ENCODE measurements around the gene KCNJ11. TPM values are rescaled to one million over a fixed set of nuclear protein-coding genes. Genes with fewer than 3 reads are reported as not detected.

Gene KCNJ11
- total and polyA plus RNA-seq, 2 of the 13 experiments (the other 11 are each of a cell fraction or from before 2014, with no cell fraction given): 0.38 to 1.6 TPM

DNA sequence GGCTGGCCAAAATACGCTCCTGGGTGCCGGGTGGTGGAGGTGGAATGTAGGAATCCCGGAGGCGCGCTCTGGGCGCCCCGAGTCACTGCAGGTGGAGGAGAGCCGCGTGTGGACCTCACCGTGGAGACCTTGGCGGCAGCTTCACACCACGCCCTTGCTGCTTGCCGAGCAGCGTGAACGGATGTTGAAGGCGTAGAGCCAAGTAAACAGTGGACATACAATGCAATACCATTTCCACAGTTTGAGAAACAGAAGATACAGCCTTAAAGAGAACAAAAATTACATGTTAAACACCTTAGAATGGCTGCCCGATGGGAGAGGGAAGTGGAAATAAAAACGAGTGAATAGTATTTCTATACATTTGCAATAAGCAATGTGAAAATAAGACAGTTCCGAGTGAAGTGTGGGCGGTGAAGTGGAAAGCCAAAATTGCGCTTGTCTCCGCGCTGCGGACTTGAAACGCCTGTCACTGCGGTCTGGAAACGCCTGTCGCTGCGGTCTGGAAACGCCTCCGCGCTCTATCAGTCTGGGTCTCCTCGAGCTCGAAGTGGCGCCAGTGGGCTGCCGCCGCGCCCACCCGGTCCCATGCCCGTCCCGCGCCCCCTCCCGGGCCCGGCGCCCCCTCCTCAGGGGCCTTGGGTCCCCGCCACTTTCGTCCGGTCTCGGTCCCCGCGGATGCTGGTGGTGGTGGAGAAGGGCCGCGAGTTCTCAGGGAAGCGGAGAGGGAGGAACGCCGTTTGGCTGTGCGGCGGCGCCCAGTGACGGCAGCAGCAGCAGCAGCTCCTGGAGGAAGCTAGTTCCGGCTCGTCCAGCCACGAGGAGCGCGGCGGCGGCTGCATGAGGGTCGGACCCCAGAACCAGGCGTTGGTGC lies 35.3 kb downstream of the KCNJ11 start (continued):
- TF ChIP-seq, protein P1, sequence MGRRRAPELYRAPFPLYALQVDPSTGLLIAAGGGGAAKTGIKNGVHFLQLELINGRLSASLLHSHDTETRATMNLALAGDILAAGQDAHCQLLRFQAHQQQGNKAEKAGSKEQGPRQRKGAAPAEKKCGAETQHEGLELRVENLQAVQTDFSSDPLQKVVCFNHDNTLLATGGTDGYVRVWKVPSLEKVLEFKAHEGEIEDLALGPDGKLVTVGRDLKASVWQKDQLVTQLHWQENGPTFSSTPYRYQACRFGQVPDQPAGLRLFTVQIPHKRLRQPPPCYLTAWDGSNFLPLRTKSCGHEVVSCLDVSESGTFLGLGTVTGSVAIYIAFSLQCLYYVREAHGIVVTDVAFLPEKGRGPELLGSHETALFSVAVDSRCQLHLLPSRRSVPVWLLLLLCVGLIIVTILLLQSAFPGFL (CRISPR knock-in tag; IDR thresholded peaks at IDR 0.05): no peak
- TF ChIP-seq ZNF792 (CRISPR knock-in tag; IDR thresholded peaks at IDR 0.05) (peak; percentile 86), ZFP36 (IDR thresholded peaks at IDR 0.05; ENCODE audit: borderline replicate concordance, low read depth, low read length, partially characterized antibody) (no peak), ETV6 (CRISPR knock-in tag; conservative IDR thresholded peaks at IDR 0.05) (peak; percentile 77), FOXP1 (IDR thresholded peaks at IDR 0.05) (no peak), FOXP1 (CRISPR knock-in tag; IDR thresholded peaks at IDR 0.05) (no peak), TGIF2 (CRISPR knock-in tag; IDR thresholded peaks at IDR 0.05) (peak; percentile 64; the same call in 1 of the 2 replicates), SMARCE1 (IDR thresholded peaks at IDR 0.05; ENCODE audit: borderline replicate concordance) (no peak), KDM4B (CRISPR knock-in tag; IDR thresholded peaks at IDR 0.05) (no peak), ZBTB8A (CRISPR knock-in tag; IDR thresholded peaks at IDR 0.05; ENCODE audit: borderline replicate concordance, low read depth) (no peak; the same call in 1 of the 2 replicates), NPAS2 (CRISPR knock-in tag; IDR thresholded peaks at IDR 0.05; ENCODE audit: borderline replicate concordance) (no peak), NBN (conservative IDR thresholded peaks at IDR 0.05) (no peak), ESRRA (CRISPR knock-in tag; IDR thresholded peaks at IDR 0.05; ENCODE audit: low read depth) (0 out of 2 replicates have a peak, but pooled peaks have one; percentile 23), MAFK (conservative IDR thresholded peaks at IDR 0.05 in 1 of 2, IDR thresholded peaks at IDR 0.05 in 1 of 2; ENCODE audit: low read length in 2 of 2) (no peak), REPIN1 (CRISPR knock-in tag; IDR thresholded peaks at IDR 0.05; ENCODE audit: borderline replicate concordance, low read depth) (0 out of 2 replicates have a peak, but pooled peaks have one; percentile 68), PCBP1 (IDR thresholded peaks at IDR 0.05; ENCODE audit: borderline replicate concordance, low read depth, low read length) (no peak), IKZF1 (IDR thresholded peaks at IDR 0.05) (no peak), ZSCAN25 (CRISPR knock-in tag; IDR thresholded peaks at IDR 0.05) (peak; percentile 59; the same call in 1 of the 2 replicates), SCMH1 (CRISPR knock-in tag; IDR thresholded peaks at IDR 0.05; ENCODE audit: borderline replicate concordance) (no peak), ZNF670 (CRISPR knock-in tag; IDR thresholded peaks at IDR 0.05; ENCODE audit: borderline replicate concordance) (peak; percentile 92), DMAP1 (CRISPR knock-in tag; IDR thresholded peaks at IDR 0.05) (peak; percentile 77; the same call in 1 of the 2 replicates), ZNF629 (CRISPR knock-in tag; conservative IDR thresholded peaks at IDR 0.05) (peak; percentile 17; the same call in 1 of the 2 replicates), ZSCAN12 (CRISPR knock-in tag; IDR thresholded peaks at IDR 0.05) (peak; percentile 77)
- TF ChIP-seq, protein P2, sequence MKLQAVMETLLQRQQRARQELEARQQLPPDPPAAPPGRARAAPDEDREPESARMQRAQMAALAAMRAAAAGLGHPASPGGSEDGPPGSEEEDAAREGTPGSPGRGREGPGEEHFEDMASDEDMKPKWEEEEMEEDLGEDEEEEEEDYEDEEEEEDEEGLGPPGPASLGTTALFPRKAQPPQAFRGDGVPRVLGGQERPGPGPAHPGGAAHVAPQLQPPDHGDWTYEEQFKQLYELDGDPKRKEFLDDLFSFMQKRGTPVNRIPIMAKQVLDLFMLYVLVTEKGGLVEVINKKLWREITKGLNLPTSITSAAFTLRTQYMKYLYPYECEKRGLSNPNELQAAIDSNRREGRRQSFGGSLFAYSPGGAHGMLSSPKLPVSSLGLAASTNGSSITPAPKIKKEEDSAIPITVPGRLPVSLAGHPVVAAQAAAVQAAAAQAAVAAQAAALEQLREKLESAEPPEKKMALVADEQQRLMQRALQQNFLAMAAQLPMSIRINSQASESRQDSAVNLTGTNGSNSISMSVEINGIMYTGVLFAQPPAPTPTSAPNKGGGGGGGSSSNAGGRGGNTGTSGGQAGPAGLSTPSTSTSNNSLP (IDR thresholded peaks at IDR 0.05; ENCODE audit: low read depth, low read length): no peak
- TF ChIP-seq, protein P3, sequence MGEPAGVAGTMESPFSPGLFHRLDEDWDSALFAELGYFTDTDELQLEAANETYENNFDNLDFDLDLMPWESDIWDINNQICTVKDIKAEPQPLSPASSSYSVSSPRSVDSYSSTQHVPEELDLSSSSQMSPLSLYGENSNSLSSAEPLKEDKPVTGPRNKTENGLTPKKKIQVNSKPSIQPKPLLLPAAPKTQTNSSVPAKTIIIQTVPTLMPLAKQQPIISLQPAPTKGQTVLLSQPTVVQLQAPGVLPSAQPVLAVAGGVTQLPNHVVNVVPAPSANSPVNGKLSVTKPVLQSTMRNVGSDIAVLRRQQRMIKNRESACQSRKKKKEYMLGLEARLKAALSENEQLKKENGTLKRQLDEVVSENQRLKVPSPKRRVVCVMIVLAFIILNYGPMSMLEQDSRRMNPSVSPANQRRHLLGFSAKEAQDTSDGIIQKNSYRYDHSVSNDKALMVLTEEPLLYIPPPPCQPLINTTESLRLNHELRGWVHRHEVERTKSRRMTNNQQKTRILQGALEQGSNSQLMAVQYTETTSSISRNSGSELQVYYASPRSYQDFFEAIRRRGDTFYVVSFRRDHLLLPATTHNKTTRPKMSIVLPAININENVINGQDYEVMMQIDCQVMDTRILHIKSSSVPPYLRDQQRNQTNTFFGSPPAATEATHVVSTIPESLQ (CRISPR knock-in tag; conservative IDR thresholded peaks at IDR 0.05): no peak
- TF ChIP-seq, protein P4, sequence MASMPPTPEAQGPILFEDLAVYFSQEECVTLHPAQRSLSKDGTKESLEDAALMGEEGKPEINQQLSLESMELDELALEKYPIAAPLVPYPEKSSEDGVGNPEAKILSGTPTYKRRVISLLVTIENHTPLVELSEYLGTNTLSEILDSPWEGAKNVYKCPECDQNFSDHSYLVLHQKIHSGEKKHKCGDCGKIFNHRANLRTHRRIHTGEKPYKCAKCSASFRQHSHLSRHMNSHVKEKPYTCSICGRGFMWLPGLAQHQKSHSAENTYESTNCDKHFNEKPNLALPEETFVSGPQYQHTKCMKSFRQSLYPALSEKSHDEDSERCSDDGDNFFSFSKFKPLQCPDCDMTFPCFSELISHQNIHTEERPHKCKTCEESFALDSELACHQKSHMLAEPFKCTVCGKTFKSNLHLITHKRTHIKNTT (CRISPR knock-in tag; IDR thresholded peaks at IDR 0.05): no peak
